Measurements from ENCODE around the gene FKBP5.
"Not testable (repeated sequence)": the region's sequence is repeated elsewhere in the genome, so short reads cannot be mapped to it uniquely, and the experiment has no call there.

The FKBP5 gene

DNA sequence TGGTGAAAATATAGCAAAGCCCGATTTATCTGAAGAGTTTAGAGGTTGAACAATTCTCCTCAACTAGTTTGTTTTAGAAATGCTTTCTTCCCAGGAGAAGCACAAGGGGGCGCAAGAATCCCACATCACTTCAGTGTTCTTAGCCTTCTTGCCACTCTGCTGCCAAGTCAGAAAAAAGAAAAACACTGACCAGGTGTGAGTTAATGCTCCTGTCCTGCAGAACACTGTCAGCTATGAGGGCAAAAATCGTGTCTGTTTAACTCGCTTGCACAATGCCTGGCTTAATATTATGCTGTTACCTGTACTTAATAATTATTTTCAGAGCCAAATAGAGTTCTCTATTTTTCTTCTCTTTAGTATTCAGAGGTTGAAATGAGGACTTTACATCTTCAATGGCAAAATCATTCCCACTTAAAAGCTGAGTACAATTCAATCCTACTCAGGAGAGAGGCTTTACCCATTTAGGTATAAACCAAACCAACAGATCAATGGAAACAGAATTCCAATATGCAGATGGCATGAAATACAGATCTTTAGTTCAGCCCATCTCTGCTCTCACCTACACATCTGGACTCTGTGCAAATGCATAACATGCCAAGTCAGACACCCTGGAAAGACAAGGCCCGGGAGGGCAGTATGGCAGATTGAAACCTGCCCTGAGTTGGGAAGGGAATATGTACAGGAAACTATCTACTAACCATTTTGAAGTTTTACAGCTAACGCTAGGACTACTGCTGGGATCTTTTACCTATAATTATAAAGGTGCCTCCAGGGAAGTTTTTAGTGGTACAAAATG lies 104.6 kb downstream of the FKBP5 start:
- DNase-seq: peak; percentile 77 to 81 (median 78)

- DNase-seq: no peak
Measured at GRCh38 chr6:35582315-35582714, 106.4 kb downstream of the FKBP5 start.

- no peak for DNase-seq
Measured at GRCh38 chr6:35581633-35582032, 107.1 kb downstream of the FKBP5 start.

GRCh38 chr6:35580836-35581235 lies 107.9 kb downstream of the FKBP5 start:
- DNase-seq: no peak

DNA sequence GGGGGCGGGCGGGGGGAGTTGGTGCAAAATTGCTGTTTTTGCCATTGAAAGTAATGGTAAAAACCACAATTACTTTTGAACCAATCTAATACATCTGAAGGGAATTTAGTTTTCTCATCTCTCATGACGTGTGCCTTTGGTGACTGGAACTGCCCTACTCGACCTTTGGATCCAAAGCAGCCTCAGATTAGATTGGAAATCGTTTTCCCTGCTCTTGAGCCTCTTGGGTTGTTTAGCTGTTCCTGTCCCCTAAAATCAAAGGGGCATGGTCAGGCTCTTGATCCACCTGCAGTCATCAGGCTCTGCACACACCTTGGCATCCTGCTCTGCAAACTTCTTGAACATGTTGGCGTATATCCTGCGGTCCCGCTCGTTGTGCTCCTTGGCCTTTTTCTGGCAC lies 112.0 kb downstream of the FKBP5 start:
- no peak for DNase-seq

- no peak for DNase-seq
Measured at GRCh38 chr6:35573495-35574110, 115.1 kb downstream of the FKBP5 start.

- not testable (repeated sequence) for DNase-seq
Measured at GRCh38 chr6:35570885-35571330, 117.8 kb downstream of the FKBP5 start.

DNA sequence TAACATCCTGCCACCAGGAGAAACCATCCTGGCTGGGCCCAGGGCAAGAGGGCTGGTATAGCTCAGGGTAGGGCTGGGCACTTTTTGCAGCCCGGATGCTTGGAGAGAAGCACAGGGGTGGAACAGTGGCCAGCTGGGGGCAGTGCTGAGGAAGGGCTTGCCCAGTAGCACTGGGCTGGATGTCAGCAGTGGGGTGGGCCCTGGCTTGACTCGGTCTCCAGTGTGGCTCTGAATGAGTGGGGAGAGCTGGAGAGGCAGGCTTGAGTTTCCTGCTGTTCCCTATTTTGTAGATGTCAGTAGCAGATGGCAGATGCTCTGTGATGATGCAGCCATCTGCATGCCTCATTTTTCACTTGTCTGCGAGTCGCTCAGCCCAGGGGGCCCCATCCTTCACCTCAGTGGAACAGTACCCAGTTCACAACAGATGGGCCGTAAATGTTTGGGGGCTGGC lies 119.7 kb downstream of the FKBP5 start:
- DNase-seq: peak in 2 of 3 donors; percentile 32 to 51

DNA sequence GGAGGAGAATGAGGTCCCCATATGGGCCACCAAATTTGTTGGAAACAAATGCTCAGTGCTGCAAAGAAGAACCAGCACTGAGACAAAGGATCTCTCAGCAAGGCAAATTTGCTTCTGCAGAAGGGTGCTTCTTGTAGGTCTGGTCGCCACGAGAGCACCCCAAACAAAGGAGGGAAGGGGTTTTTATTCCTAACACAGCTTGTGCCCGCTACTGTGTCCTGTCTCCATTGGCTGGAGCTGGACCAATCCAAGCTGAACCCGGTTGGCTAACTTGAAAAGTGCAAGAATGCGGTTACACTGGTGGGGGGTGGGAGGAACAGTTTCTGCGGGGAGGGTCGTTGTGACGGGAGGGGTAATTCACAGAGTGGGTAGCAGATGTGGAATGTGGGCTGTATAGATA lies 121.9 kb downstream of the FKBP5 start:
- no peak for DNase-seq

- no peak for DNase-seq
Measured at GRCh38 chr6:35564733-35565132, 124.0 kb downstream of the FKBP5 start.

GRCh38 chr6:35562060-35562459 lies 126.7 kb downstream of the FKBP5 start:
- no peak for DNase-seq

DNA sequence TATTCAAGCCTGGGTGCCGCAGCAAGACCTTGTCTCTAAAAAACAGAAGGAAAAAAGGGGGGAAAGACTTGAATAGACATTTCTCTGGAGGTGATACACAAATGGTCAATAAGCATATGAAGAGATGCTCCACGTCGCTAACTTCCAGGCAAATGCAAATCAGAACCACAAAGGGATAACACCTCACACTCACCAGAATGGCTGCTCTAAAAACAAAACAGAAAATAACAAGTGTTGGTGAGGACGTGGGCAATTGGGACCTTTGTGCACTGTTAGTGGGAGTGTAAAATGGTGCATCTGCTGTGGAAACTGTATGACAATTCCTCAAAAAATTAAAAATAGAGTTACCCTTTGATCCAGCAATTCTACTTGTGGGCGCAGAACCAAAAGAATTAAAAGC lies 127.6 kb downstream of the FKBP5 start:
- DNase-seq: no peak

- no peak for DNase-seq
Measured at GRCh38 chr6:35558571-35558970, 130.1 kb downstream of the FKBP5 start.

GRCh38 chr6:35557239-35557638 lies 131.5 kb downstream of the FKBP5 start:
- DNase-seq: peak; percentile 60 to 78 (median 71)

DNA sequence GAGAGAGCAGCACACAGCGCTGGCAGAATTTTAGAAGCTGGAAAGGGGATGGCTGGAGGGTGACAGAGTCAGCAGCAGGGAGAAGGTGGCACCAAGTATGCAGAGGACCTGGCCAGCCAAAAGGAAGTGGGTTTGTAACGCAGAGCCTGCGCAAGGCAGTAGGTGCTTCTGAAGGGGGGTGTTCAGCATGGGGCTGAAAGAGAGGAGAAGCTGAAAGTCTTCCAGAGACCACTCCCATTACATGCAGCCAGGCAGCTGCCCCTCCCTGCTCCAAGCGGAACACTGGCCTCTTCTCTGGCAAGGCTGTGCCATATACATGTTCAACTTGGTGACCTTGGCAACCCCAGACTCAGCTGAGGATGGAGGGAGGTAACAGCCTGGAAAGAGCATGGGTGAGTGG lies 133.9 kb downstream of the FKBP5 start:
- no peak for DNase-seq

DNA sequence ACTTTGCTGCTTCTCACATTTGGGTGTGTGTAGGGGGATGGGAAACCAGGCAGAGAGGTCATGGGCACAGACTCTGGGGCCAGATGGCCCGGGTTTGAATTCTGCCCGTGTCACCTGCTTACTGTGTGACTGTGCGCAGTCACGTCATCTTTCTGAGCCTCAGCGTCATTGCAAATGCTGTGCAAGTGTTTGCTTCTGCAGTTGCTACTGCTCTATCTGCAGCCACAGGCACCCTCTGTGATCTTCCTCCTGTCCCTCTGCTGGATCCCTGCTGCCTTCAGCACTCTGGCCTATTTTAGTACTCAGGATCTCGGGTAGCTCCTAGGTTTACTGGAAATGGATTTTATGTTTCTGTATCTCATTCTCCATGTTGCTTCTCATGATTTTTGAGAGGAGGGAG lies 135.4 kb downstream of the FKBP5 start:
- no peak for DNase-seq

GRCh38 chr6:35552285-35552917 lies 136.3 kb downstream of the FKBP5 start:
- peak; percentile 65 to 74 (median 68) for DNase-seq

DNA sequence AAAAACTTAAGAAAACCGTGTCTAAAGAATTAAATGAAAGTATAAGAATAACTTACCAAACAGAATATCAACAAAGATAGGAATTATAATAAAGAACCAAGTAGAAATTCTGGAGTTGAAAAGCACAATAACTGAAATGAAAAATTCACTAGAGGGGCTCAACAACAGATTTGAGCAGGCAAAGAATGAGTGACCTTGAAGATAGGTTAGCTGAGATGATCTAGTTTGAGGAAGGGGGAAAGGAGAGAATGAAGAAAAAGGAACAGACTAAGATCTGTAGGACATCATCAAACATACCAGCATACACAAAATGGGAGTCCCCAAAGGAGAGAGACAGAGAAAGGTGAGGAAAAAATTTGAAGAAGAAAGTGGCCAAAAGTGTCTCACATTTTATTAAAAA lies 138.3 kb downstream of the FKBP5 start:
- DNase-seq: no peak

DNA sequence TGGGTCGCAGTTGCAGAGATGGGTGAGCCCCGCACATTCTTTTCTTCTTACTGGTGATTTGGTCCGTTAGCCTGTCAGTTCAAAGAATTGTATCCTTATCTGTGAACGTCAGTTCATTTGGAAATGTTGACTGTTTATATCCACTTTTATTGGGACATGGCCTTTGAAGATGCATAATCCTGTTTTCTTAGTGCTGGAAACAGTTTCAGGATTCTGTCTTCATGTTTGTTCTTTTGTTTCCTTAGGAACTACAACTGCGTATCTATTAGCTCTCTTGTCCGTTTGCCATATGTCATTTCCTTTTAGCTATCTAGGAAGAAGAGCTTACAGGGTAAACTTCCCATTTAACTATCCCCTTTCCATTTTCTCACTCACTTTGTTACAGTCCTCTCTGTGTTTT lies 141.0 kb downstream of the FKBP5 start:
- no peak for DNase-seq

DNA sequence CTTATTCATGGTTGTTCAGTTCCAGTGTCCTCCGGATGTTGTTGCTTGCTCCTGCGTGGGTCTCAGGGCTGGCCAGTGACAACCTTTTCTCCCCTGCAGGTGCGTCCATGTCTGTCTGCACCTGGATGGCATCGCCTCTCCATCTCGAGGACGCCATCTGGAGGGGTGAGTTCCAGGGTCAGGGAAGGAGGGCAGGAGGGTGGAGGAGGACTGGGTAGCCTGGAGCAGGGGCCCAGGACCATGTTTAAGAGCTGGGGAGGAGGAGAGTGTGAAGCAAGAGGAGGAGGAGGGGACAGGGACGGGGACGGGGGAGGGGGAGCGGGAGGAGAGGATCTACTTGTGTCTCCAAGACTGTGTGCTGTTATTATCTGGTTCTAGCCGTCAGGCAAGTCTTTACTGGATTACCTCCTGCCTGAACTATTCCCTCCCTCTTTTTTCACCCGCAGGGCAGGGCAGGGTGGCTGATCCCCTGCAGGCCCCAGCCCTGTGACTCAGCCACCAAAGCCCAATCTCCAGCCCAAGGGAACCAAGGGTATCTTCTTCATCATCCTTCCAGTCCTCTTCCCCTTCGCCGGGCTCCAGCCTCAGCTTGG lies 143.8 kb downstream of the FKBP5 start:
- DNase-seq: no peak

GRCh38 chr6:35543459-35544193 lies 145.1 kb downstream of the FKBP5 start:
- no peak for DNase-seq

DNA sequence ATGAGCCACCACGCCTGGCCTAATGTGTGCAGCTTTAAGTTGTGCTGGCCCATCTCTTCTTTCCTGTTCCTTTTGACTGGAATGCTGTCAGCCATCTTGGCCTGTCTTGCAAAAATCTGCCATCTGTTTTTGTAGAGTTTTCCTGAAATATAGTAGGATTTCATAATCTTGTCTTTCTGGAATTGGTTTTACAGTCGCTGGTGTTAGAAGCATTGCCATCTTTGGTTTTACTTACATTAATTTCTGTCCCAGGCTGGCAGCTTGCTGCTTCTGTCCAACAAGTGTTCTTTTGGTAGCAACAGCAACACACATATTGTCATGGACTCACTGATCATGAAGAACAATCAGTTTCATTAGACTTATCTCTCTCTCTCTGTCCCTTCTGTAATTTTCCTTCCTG lies 146.9 kb downstream of the FKBP5 start:
- DNase-seq: no peak

- no peak for DNase-seq
Measured at GRCh38 chr6:35539223-35539622, 149.5 kb downstream of the FKBP5 start.
